CD4-positive, alpha-beta T cell treated with Interleukin-12 subunit alpha and Interleukin-12 subunit beta, for 1 hour (primary cell): ENCODE measurements around the gene PRSS8.
A peak's percentile ranks its signal among the peaks of the same experiment; 100 is the strongest.

Experiments
- DNase-seq: peaks from one replicate; pipeline ENCODE4 v3.0.0-alpha.2; 2020

PRSS8 gene

GRCh38 chr16:31099860-31100638 lies 35.5 kb downstream of the PRSS8 start:
- DNase-seq: no peak

GRCh38 chr16:31094424-31095120 lies 41.0 kb downstream of the PRSS8 start, which contains the start of gene VKORC1:
TSS of gene VKORC1 (minus strand) at chr16:31094797. CDS start at chr16:31094729, 68 bp downstream.
- DNase-seq: peak; percentile 91

GRCh38 chr16:31094088-31094423 lies 41.5 kb downstream of the PRSS8 start:
- no peak for DNase-seq

- DNase-seq: no peak
Measured at GRCh38 chr16:31093132-31093703, 42.3 kb downstream of the PRSS8 start.

- DNase-seq: no peak
Measured at GRCh38 chr16:31092330-31092729, 43.2 kb downstream of the PRSS8 start.

GRCh38 chr16:31090540-31090939 lies 45.0 kb downstream of the PRSS8 start:
- no peak for DNase-seq

- no peak for DNase-seq
Measured at GRCh38 chr16:31089199-31089598, 46.3 kb downstream of the PRSS8 start.

GRCh38 chr16:31088459-31089183 lies 46.9 kb downstream of the PRSS8 start, which contains the start of gene PRSS53:
TSS of gene PRSS53 (minus strand) at chr16:31088943. CDS start at chr16:31088809, 134 bp downstream.
- DNase-seq: no peak

- no peak for DNase-seq
Measured at GRCh38 chr16:31087971-31088370, 47.6 kb downstream of the PRSS8 start.

GRCh38 chr16:31087481-31087880 lies 48.0 kb downstream of the PRSS8 start:
- DNase-seq: no peak

GRCh38 chr16:31086629-31086906 lies 49.0 kb downstream of the PRSS8 start:
- no peak for DNase-seq

- DNase-seq: no peak
Measured at GRCh38 chr16:31085873-31086628, 49.5 kb downstream of the PRSS8 start.

GRCh38 chr16:31085411-31085810 lies 50.1 kb downstream of the PRSS8 start:
- DNase-seq: no peak

- no peak for DNase-seq
Measured at GRCh38 chr16:31084584-31085302, 50.8 kb downstream of the PRSS8 start.

GRCh38 chr16:31083981-31084380 lies 51.5 kb downstream of the PRSS8 start:
- DNase-seq: no peak

GRCh38 chr16:31083556-31083955 lies 52.0 kb downstream of the PRSS8 start:
- DNase-seq: no peak

- no peak for DNase-seq
Measured at GRCh38 chr16:31083081-31083480, 52.4 kb downstream of the PRSS8 start.

GRCh38 chr16:31082368-31083045 lies 53.0 kb downstream of the PRSS8 start:
- DNase-seq: no peak
